K562 (cell line): ENCODE measurements around the gene FAAP24.
"Not testable (repeated sequence)": the region's sequence is repeated elsewhere in the genome, so short reads cannot be mapped to it uniquely, and the experiment has no call there.

Experiments used
- ATF3 ChIP-seq, 2 experiments: fragments of 450-650 bp in 1 of 2; sonication (generic) in 1 of 2; formaldehyde crosslinking in 1 of 2; IDR thresholded peaks in 1 of 2; conservative IDR thresholded peaks in 1 of 2; 2 replicates each; pipeline versions ENCODE4 v1.6.1 to v1.8.1; 2016 to 2023; ENCODE audit warnings: mild to moderate bottlenecking in 2 of 2, moderate library complexity in 2 of 2, inconsistent platforms in 1 of 2, missing genetic modification reagents in 1 of 2
- CTCF ChIP-seq, 3 experiments: IDR thresholded peaks in 2 of 3; conservative IDR thresholded peaks in 1 of 3; 2 replicates each; pipeline ENCODE4 v1.5.1; 2011 to 2012; ENCODE audit warnings: low read length in 3 of 3, mild to moderate bottlenecking in 3 of 3, control low read depth in 2 of 3, improper control_type of control experiment in 1 of 3, inconsistent platforms in 1 of 3, low read depth in 1 of 3, mixed read lengths in 1 of 3, moderate library complexity in 1 of 3; ENCODE audit not compliant: insufficient read depth in 2 of 3
- ID3 ChIP-seq, 2 experiments: fragments of 250-450 bp in 1 of 2; fragments of 450-650 bp in 1 of 2; sonication (Bioruptor Pico) in 1 of 2; IDR thresholded peaks; 2 replicates each; pipeline versions ENCODE4 v1.6.1 to v1.8.0; 2016 to 2021; ENCODE audit warnings: mild to moderate bottlenecking in 2 of 2, moderate library complexity in 2 of 2, missing compliant biosample characterization in 1 of 2, missing genetic modification characterization in 1 of 2
- MCM5 ChIP-seq: fragments of 450-650 bp; IDR thresholded peaks from 2 replicates; pipeline ENCODE4 v1.6.1; 2016; ENCODE audit warnings: low read depth
- TBP ChIP-seq: optimal IDR thresholded peaks from 2 replicates; pipeline ENCODE3; 2011; ENCODE audit warnings: low read depth, low read length, improper control_type of control experiment
- TFE3 ChIP-seq: fragments of 450-650 bp; formaldehyde crosslinking; IDR thresholded peaks from 2 replicates; pipeline ENCODE4 v1.4.0; 2020; ENCODE audit warnings: mild to moderate bottlenecking, mixed read lengths
- YY1 ChIP-seq, 3 experiments: IDR thresholded peaks; 2 replicates each; pipeline ENCODE4 v1.6.1; 2011; ENCODE audit warnings: low read length in 2 of 3, mild to moderate bottlenecking in 2 of 3, moderate library complexity in 2 of 3, borderline replicate concordance in 1 of 3, control low read depth in 1 of 3, low read depth in 1 of 3; ENCODE audit not compliant: insufficient read depth in 3 of 3, insufficient replicate concordance in 2 of 3, control insufficient read depth in 1 of 3, insufficient read length in 1 of 3; ENCODE audit errors: extremely low read depth in 1 of 3
- ZNF253 ChIP-seq: fragments of 250-450 bp; sonication (Bioruptor Pico); conservative IDR thresholded peaks from 2 replicates; pipeline ENCODE4 v1.6.1; 2021; ENCODE audit warnings: mild to moderate bottlenecking
- ZNF274 ChIP-seq: IDR thresholded peaks from 2 replicates; pipeline ENCODE4 v1.6.1; 2011; ENCODE audit warnings: low read depth, mild to moderate bottlenecking, low read length, moderate library complexity, borderline replicate concordance

- TF ChIP-seq YY1 (IDR thresholded peaks at IDR 0.05; ENCODE audit: borderline replicate concordance in 1 of 3, control insufficient read depth in 1 of 3, extremely low read depth in 1 of 3, insufficient read depth in 3 of 3, insufficient read length in 1 of 3, insufficient replicate concordance in 2 of 3, low read depth in 1 of 3, low read length in 2 of 3); TFE3 (CRISPR knock-in tag); ZNF253 (CRISPR knock-in tag); CTCF (IDR thresholded peaks at IDR 0.05 in 2 of 3, conservative IDR thresholded peaks at IDR 0.05 in 1 of 3; ENCODE audit: insufficient read depth in 2 of 3, low read depth in 1 of 3, low read length in 3 of 3); ATF3 (IDR thresholded peaks at IDR 0.05); ATF3 (CRISPR knock-in tag; conservative IDR thresholded peaks at IDR 0.05); ZNF274; TBP; MCM5; ID3 (CRISPR knock-in tag; IDR thresholded peaks at IDR 0.05); ID3 (tag; IDR thresholded peaks at IDR 0.05): not testable (repeated sequence)
Observed at GRCh38 chr19:32977813-32978212, 5.8 kb downstream of the FAAP24 start.
